Sciatic nerve (tissue), 2 donors: ENCODE results near the gene SEL1L. TPM values are rescaled to one million over a fixed set of nuclear protein-coding genes. Genes with fewer than 3 reads are reported as not detected.
"Not testable (repeated sequence)": the region's sequence is repeated elsewhere in the genome, so short reads cannot be mapped to it uniquely, and the experiment has no call there.

Experiments used
- ATAC-seq: fragments of 200-7000 bp; cut with Tn5 transposase; one replicate; pipeline ENCODE4 v1.9.1; 2020; ENCODE audit warnings: mild to moderate bottlenecking, moderate library complexity
- DNase-seq: peaks from one replicate; pipeline ENCODE4 v3.0.0-alpha.2; 2020; ENCODE audit warnings: low spot score
- intact Hi-C: fragments of 100-400 bp; cut with DNase I; formaldehyde crosslinking; loops from one replicate; pipeline ENCODE4 v1.14.2; 2022
- total RNA-seq: library from RNA; stranded (reverse); fragmentation: NEBNext Ultra II Directional; extraction: Animal tissue kit (Norgen Biotek cat#: 25700); gene quantifications from one replicate; pipeline ENCODE4 v1.2.1, GENCODE V29; 2021
- donor health status: DM: no; HTN: no; CAD: no.
- donor health status: DM: no; HTN: no; CAD: no.

The SEL1L gene
- total RNA-seq, 1 donor from 2014 or later = 87.7 TPM

GRCh38 chr14:81534510-81535074 is 939 bp upstream of the SEL1L start:
- no peak for DNase-seq
- no peak for ATAC-seq
- intact Hi-C loops = no loop called here

GRCh38 chr14:81533212-81533535 is 479 bp downstream of the SEL1L start:
- ATAC-seq (no peak), DNase-seq (no peak)
- intact Hi-C loops = no loop called here

GRCh38 chr14:81529391-81529790 is 4.3 kb downstream of the SEL1L start:
- DNase-seq = no peak
- intact Hi-C loops = no loop called here
- ATAC-seq = no peak

GRCh38 chr14:81525129-81525528 is 8.5 kb downstream of the SEL1L start:
- no peak for ATAC-seq
- intact Hi-C loops = no loop called here
- no peak for DNase-seq

GRCh38 chr14:81523616-81524015 is 10.0 kb downstream of the SEL1L start:
- intact Hi-C loops = no loop called here
- no peak for ATAC-seq

GRCh38 chr14:81523016-81523415 is 10.6 kb downstream of the SEL1L start:
- intact Hi-C loops = no loop called here
- ATAC-seq = no peak
- DNase-seq = no peak

More at GRCh38 chr14:81523616-81524015, 10.0 kb downstream of the SEL1L start:
- no peak for DNase-seq

GRCh38 chr14:81521356-81521755 is 12.3 kb downstream of the SEL1L start:
- ATAC-seq (no peak), DNase-seq (no peak)
- intact Hi-C loops = no loop called here

- DNase-seq (no peak), ATAC-seq (peak; percentile 82)
- intact Hi-C loops = no loop called here
These were observed 14.2 kb downstream of the SEL1L start for GRCh38 chr14:81519200-81520011.

GRCh38 chr14:81517798-81518398 is 15.8 kb downstream of the SEL1L start:
- peak; percentile 72 for ATAC-seq
- no peak for DNase-seq
- intact Hi-C loops = no loop called here

- peak; percentile 65 for ATAC-seq
- intact Hi-C loops = no loop called here
These were observed 16.5 kb downstream of the SEL1L start for GRCh38 chr14:81516986-81517797.

GRCh38 chr14:81515927-81516326 is 17.7 kb downstream of the SEL1L start:
- intact Hi-C loops, DNase-seq, ATAC-seq: not testable (repeated sequence)

More at GRCh38 chr14:81516986-81517797, 16.5 kb downstream of the SEL1L start:
- DNase-seq = no peak

- DNase-seq, intact Hi-C loops: not testable (repeated sequence)
These were observed 20.8 kb downstream of the SEL1L start for GRCh38 chr14:81512826-81513225.

GRCh38 chr14:81511111-81511904 is 22.3 kb downstream of the SEL1L start:
- DNase-seq = no peak
- no peak for ATAC-seq
- intact Hi-C loops = no loop called here

More at GRCh38 chr14:81512826-81513225, 20.8 kb downstream of the SEL1L start:
- not testable (repeated sequence) for ATAC-seq

- intact Hi-C loops = no loop called here
- ATAC-seq = peak; percentile 22
- DNase-seq = no peak
These were observed 23.7 kb downstream of the SEL1L start for GRCh38 chr14:81509838-81510452.

- intact Hi-C loops = no loop called here
- ATAC-seq = no peak
- no peak for DNase-seq
These were observed 24.3 kb downstream of the SEL1L start for GRCh38 chr14:81509321-81509720.

GRCh38 chr14:81506487-81506886 is 27.2 kb downstream of the SEL1L start:
- ATAC-seq (no peak), DNase-seq (no peak)
- intact Hi-C loops = no loop called here

- intact Hi-C loops = no loop called here
- DNase-seq = no peak
These were observed 28.8 kb downstream of the SEL1L start for GRCh38 chr14:81504864-81505263.

GRCh38 chr14:81485781-81486180 is 47.9 kb downstream of the SEL1L start:
- DNase-seq = no peak
- ATAC-seq = no peak
- intact Hi-C loops = no loop called here

More at GRCh38 chr14:81504864-81505263, 28.8 kb downstream of the SEL1L start:
- no peak for ATAC-seq
